Activated naive CD8-positive, alpha-beta T cell treated with anti-CD3 and anti-CD28 coated beads for 36 hours (primary cell): ENCODE measurements around the gene CHRNB1. TPM values are rescaled to one million over a fixed set of nuclear protein-coding genes. Genes with fewer than 3 reads are reported as not detected.

Experiments
- DNase-seq: peaks from one replicate; pipeline ENCODE4 v3.0.0; 2021
- H3K27ac Mint-ChIP-seq: one replicate; pipeline ENCODE4 v1.8.0; 2022; ENCODE audit warnings: mild to moderate bottlenecking, moderate library complexity, mixed read lengths
- H3K27me3 Mint-ChIP-seq: one replicate; pipeline ENCODE4 v1.8.0; 2022; ENCODE audit warnings: mild to moderate bottlenecking, mixed read lengths
- H3K36me3 Mint-ChIP-seq: one replicate; pipeline ENCODE4 v1.8.0; 2021; ENCODE audit warnings: mild to moderate bottlenecking, mixed read lengths
- H3K4me1 Mint-ChIP-seq: one replicate; pipeline ENCODE4 v1.8.0; 2021; ENCODE audit warnings: mixed read lengths
- H3K4me3 Mint-ChIP-seq: one replicate; pipeline ENCODE4 v1.8.0; 2022; ENCODE audit warnings: mild to moderate bottlenecking, moderate library complexity, mixed read lengths
- H3K9me3 Mint-ChIP-seq: one replicate; pipeline ENCODE4 v1.8.0; 2022; ENCODE audit warnings: mixed read lengths
- total RNA-seq, 2 experiments: library from RNA; stranded (reverse); gene quantifications; one replicate each; pipeline ENCODE4 v1.2.3, GENCODE V29; 2021

The CHRNB1 gene
- total RNA-seq, 2 experiments from 2014 or later, result 10.6 to 11.3 TPM

- Mint-ChIP-seq H3K4me1 (peaks cover 39% of the 10 kb centered on the region), H3K27ac (peak overlapping the region; percentile 19)
Observed at GRCh38 chr17:7440113-7440833, 4.6 kb upstream of the CHRNB1 start.

GRCh38 chr17:7440834-7441195 is 4.0 kb upstream of the CHRNB1 start:
- Mint-ChIP-seq H3K27ac (no peak overlapping the region), H3K27me3 (peaks cover 69% of the 10 kb centered on the region), H3K9me3 (no peaks in the 10 kb centered on the region), H3K4me1 (peaks cover 43% of the 10 kb centered on the region), H3K4me3 (peak overlapping the region; percentile 82), H3K36me3 (peaks cover 10% of the 10 kb centered on the region)
- DNase-seq, result peak; percentile 38

More at GRCh38 chr17:7440113-7440833, 4.6 kb upstream of the CHRNB1 start:
- no peaks in the 10 kb centered on the region for H3K9me3 Mint-ChIP-seq
- H3K27me3 Mint-ChIP-seq, result peaks cover 64% of the 10 kb centered on the region
- peak overlapping the region; percentile 82 for H3K4me3 Mint-ChIP-seq
- H3K36me3 Mint-ChIP-seq, result peaks cover 10% of the 10 kb centered on the region
- peak; percentile 60 for DNase-seq

GRCh38 chr17:7441266-7441665 is 3.6 kb upstream of the CHRNB1 start:
- Mint-ChIP-seq H3K4me3 (no peak overlapping the region), H3K27me3 (peaks cover 74% of the 10 kb centered on the region), H3K4me1 (peaks cover 43% of the 10 kb centered on the region), H3K27ac (no peak overlapping the region), H3K36me3 (peaks cover 10% of the 10 kb centered on the region), H3K9me3 (no peaks in the 10 kb centered on the region)
- DNase-seq, result no peak

GRCh38 chr17:7442142-7442541 is 2.7 kb upstream of the CHRNB1 start:
- peaks cover 82% of the 10 kb centered on the region for H3K27me3 Mint-ChIP-seq
- no peak overlapping the region for H3K27ac Mint-ChIP-seq
- peaks cover 39% of the 10 kb centered on the region for H3K4me1 Mint-ChIP-seq

GRCh38 chr17:7443499-7444485 is 1.1 kb upstream of the CHRNB1 start:
- Mint-ChIP-seq H3K4me3 (no peak overlapping the region), H3K4me1 (peaks cover 30% of the 10 kb centered on the region)

More at GRCh38 chr17:7442142-7442541, 2.7 kb upstream of the CHRNB1 start:
- Mint-ChIP-seq H3K4me3 (no peak overlapping the region), H3K9me3 (no peaks in the 10 kb centered on the region), H3K36me3 (peaks cover 10% of the 10 kb centered on the region)
- DNase-seq, result no peak

GRCh38 chr17:7445619-7445968 is 733 bp downstream of the CHRNB1 start:
- no peak overlapping the region for H3K27ac Mint-ChIP-seq
- H3K36me3 Mint-ChIP-seq, result peaks cover 14% of the 10 kb centered on the region
- H3K27me3 Mint-ChIP-seq, result peaks cover 66% of the 10 kb centered on the region
- H3K4me1 Mint-ChIP-seq, result peaks cover 21% of the 10 kb centered on the region
- DNase-seq, result peak; percentile 42
- no peaks in the 10 kb centered on the region for H3K9me3 Mint-ChIP-seq
- peak overlapping the region; percentile 66 for H3K4me3 Mint-ChIP-seq

More at GRCh38 chr17:7443499-7444485, 1.1 kb upstream of the CHRNB1 start:
- H3K36me3 Mint-ChIP-seq, result peaks cover 9% of the 10 kb centered on the region
- DNase-seq, result no peak
- H3K9me3 Mint-ChIP-seq, result no peaks in the 10 kb centered on the region
- H3K27ac Mint-ChIP-seq, result no peak overlapping the region
- H3K27me3 Mint-ChIP-seq, result peaks cover 80% of the 10 kb centered on the region

GRCh38 chr17:7448461-7448860 is 3.6 kb downstream of the CHRNB1 start:
- DNase-seq, result no peak
- Mint-ChIP-seq H3K27me3 (peaks cover 40% of the 10 kb centered on the region), H3K9me3 (no peaks in the 10 kb centered on the region)

GRCh38 chr17:7459961-7460545 is 15.2 kb downstream of the CHRNB1 start:
- H3K4me3 Mint-ChIP-seq, result no peak overlapping the region
- no peaks in the 10 kb centered on the region for H3K27me3 Mint-ChIP-seq
- H3K27ac Mint-ChIP-seq, result no peak overlapping the region

More at GRCh38 chr17:7448461-7448860, 3.6 kb downstream of the CHRNB1 start:
- Mint-ChIP-seq H3K27ac (no peak overlapping the region), H3K4me1 (peaks cover 18% of the 10 kb centered on the region), H3K4me3 (no peak overlapping the region), H3K36me3 (peaks cover 14% of the 10 kb centered on the region)

GRCh38 chr17:7460850-7461660 is 16.2 kb downstream of the CHRNB1 start:
- no peak for DNase-seq
- Mint-ChIP-seq H3K36me3 (peaks cover 20% of the 10 kb centered on the region), H3K4me1 (peaks cover 10% of the 10 kb centered on the region), H3K27me3 (no peaks in the 10 kb centered on the region), H3K27ac (no peak overlapping the region), H3K9me3 (no peaks in the 10 kb centered on the region), H3K4me3 (no peak overlapping the region)

More at GRCh38 chr17:7459961-7460545, 15.2 kb downstream of the CHRNB1 start:
- peaks cover 20% of the 10 kb centered on the region for H3K36me3 Mint-ChIP-seq
- no peaks in the 10 kb centered on the region for H3K9me3 Mint-ChIP-seq
- H3K4me1 Mint-ChIP-seq, result peaks cover 12% of the 10 kb centered on the region
- DNase-seq, result no peak

- Mint-ChIP-seq H3K4me3 (no peak overlapping the region), H3K4me1 (peaks cover 13% of the 10 kb centered on the region), H3K27me3 (no peaks in the 10 kb centered on the region), H3K9me3 (no peaks in the 10 kb centered on the region), H3K27ac (no peak overlapping the region), H3K36me3 (peaks cover 15% of the 10 kb centered on the region)
- no peak for DNase-seq
Observed at GRCh38 chr17:7462474-7463371, 17.9 kb downstream of the CHRNB1 start.

GRCh38 chr17:7463372-7463846 is 18.5 kb downstream of the CHRNB1 start:
- Mint-ChIP-seq H3K27ac (no peak overlapping the region), H3K4me1 (peaks cover 16% of the 10 kb centered on the region), H3K27me3 (no peaks in the 10 kb centered on the region), H3K36me3 (peaks cover 17% of the 10 kb centered on the region), H3K9me3 (no peaks in the 10 kb centered on the region), H3K4me3 (no peak overlapping the region)
- DNase-seq, result no peak

- H3K4me1 Mint-ChIP-seq, result peaks cover 20% of the 10 kb centered on the region
- no peak overlapping the region for H3K27ac Mint-ChIP-seq
- H3K36me3 Mint-ChIP-seq, result peaks cover 15% of the 10 kb centered on the region
- no peak for DNase-seq
- H3K9me3 Mint-ChIP-seq, result no peaks in the 10 kb centered on the region
- no peaks in the 10 kb centered on the region for H3K27me3 Mint-ChIP-seq
- no peak overlapping the region for H3K4me3 Mint-ChIP-seq
Observed at GRCh38 chr17:7464081-7464480, 19.2 kb downstream of the CHRNB1 start.

- no peak for DNase-seq
- Mint-ChIP-seq H3K4me1 (peaks cover 20% of the 10 kb centered on the region), H3K27ac (no peak overlapping the region), H3K27me3 (no peaks in the 10 kb centered on the region), H3K9me3 (no peaks in the 10 kb centered on the region), H3K4me3 (no peak overlapping the region), H3K36me3 (peaks cover 11% of the 10 kb centered on the region)
Observed at GRCh38 chr17:7465597-7466275, 20.9 kb downstream of the CHRNB1 start.
